Measurements from ENCODE around the gene MGST2.

MGST2 gene

GRCh38 chr4:139668658-139669201 lies 3.1 kb downstream of the MGST2 start:
- H3K9me3 ChIP-seq: no peaks in the 10 kb centered on the region
- no peak overlapping the region for H3K4me3 ChIP-seq
- H3K4me1 ChIP-seq: peaks cover 26% of the 10 kb centered on the region
- in situ Hi-C loops (cut with MboI; ENCODE audit: low sequenced_read_pairs): no loop called here
- no peak for DNase-seq (ENCODE audit: low spot score in 2 of 2)
- no peaks in the 10 kb centered on the region for H3K27me3 ChIP-seq (ENCODE audit: low read depth)
- H3K36me3 ChIP-seq (replicated peaks): no peaks in the 10 kb centered on the region

- Histone ChIP-seq H3K36me3 (replicated peaks) (no peaks in the 10 kb centered on the region), H3K27me3 (ENCODE audit: low read depth) (no peaks in the 10 kb centered on the region), H3K4me3 (no peak overlapping the region), H3K9me3 (no peaks in the 10 kb centered on the region), H3K4me1 (peaks cover 26% of the 10 kb centered on the region)
- DNase-seq (ENCODE audit: low spot score in 2 of 2): no peak
- in situ Hi-C loops (cut with MboI; ENCODE audit: low sequenced_read_pairs): no loop called here
Measured at GRCh38 chr4:139669335-139669734, 3.7 kb downstream of the MGST2 start.

GRCh38 chr4:139669890-139670289 lies 4.3 kb downstream of the MGST2 start:
- no peak for DNase-seq (ENCODE audit: low spot score in 2 of 2)
- Histone ChIP-seq H3K36me3 (replicated peaks) (no peaks in the 10 kb centered on the region), H3K27me3 (ENCODE audit: low read depth) (no peaks in the 10 kb centered on the region), H3K4me1 (peaks cover 26% of the 10 kb centered on the region), H3K9me3 (no peaks in the 10 kb centered on the region), H3K4me3 (no peak overlapping the region)
- in situ Hi-C loops (cut with MboI; ENCODE audit: low sequenced_read_pairs): no loop called here

- H3K4me3 ChIP-seq: no peak overlapping the region
- in situ Hi-C loops (cut with MboI; ENCODE audit: low sequenced_read_pairs): no loop called here
- no peak for DNase-seq (ENCODE audit: low spot score in 2 of 2)
- H3K4me1 ChIP-seq: peaks cover 20% of the 10 kb centered on the region
- H3K36me3 ChIP-seq (replicated peaks): no peaks in the 10 kb centered on the region
- H3K27me3 ChIP-seq (ENCODE audit: low read depth): no peaks in the 10 kb centered on the region
- no peaks in the 10 kb centered on the region for H3K9me3 ChIP-seq
Measured at GRCh38 chr4:139670775-139671174, 5.2 kb downstream of the MGST2 start.

DNA sequence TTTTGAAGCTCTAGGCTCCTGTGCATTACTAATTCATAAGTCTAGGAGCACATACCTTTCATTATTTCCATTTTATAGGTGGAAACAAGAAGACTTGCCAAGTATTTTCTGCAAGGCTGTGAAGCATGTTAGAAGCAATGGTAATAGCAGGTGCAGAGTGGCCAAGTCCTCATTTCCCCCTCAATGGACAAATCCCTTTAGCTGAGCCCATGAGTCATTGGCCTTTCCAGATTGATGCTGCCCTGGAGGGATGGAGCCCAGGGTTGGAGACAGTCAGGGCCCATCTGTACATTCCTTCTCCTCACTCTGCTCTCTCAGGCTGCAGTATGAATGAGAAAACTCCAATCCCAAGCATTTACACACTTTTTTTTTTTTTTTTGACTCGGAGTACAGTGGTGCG lies 6.6 kb downstream of the MGST2 start:
- peaks cover 6% of the 10 kb centered on the region for H3K4me1 ChIP-seq
- no peaks in the 10 kb centered on the region for H3K27me3 ChIP-seq (ENCODE audit: low read depth)
- no peaks in the 10 kb centered on the region for H3K36me3 ChIP-seq (replicated peaks)
- no peak for DNase-seq (ENCODE audit: low spot score in 2 of 2)
- no peaks in the 10 kb centered on the region for H3K9me3 ChIP-seq
- in situ Hi-C loops (cut with MboI; ENCODE audit: low sequenced_read_pairs): no loop called here
- no peak overlapping the region for H3K4me3 ChIP-seq

- Histone ChIP-seq H3K27me3 (ENCODE audit: low read depth) (no peaks in the 10 kb centered on the region), H3K4me3 (no peak overlapping the region), H3K9me3 (no peaks in the 10 kb centered on the region), H3K4me1 (peaks cover 3% of the 10 kb centered on the region), H3K36me3 (replicated peaks) (no peaks in the 10 kb centered on the region)
- in situ Hi-C loops (cut with MboI; ENCODE audit: low sequenced_read_pairs): no loop called here
- DNase-seq (ENCODE audit: low spot score in 2 of 2): no peak
Measured at GRCh38 chr4:139672732-139673131, 7.1 kb downstream of the MGST2 start.

GRCh38 chr4:139674875-139675550 lies 9.4 kb downstream of the MGST2 start:
- in situ Hi-C loops (cut with MboI; ENCODE audit: low sequenced_read_pairs): no loop called here
- Histone ChIP-seq H3K36me3 (replicated peaks) (no peaks in the 10 kb centered on the region), H3K9me3 (no peaks in the 10 kb centered on the region), H3K4me1 (no peaks in the 10 kb centered on the region), H3K4me3 (no peak overlapping the region), H3K27me3 (ENCODE audit: low read depth) (no peaks in the 10 kb centered on the region)
- DNase-seq (ENCODE audit: low spot score in 2 of 2): no peak

- Histone ChIP-seq H3K4me3 (no peak overlapping the region), H3K36me3 (replicated peaks) (no peaks in the 10 kb centered on the region), H3K27me3 (ENCODE audit: low read depth) (no peaks in the 10 kb centered on the region), H3K4me1 (no peaks in the 10 kb centered on the region), H3K9me3 (no peaks in the 10 kb centered on the region)
- in situ Hi-C loops (cut with MboI; ENCODE audit: low sequenced_read_pairs): no loop called here
- no peak for DNase-seq (ENCODE audit: low spot score in 2 of 2)
Measured at GRCh38 chr4:139675651-139676050, 10.0 kb downstream of the MGST2 start.

DNA sequence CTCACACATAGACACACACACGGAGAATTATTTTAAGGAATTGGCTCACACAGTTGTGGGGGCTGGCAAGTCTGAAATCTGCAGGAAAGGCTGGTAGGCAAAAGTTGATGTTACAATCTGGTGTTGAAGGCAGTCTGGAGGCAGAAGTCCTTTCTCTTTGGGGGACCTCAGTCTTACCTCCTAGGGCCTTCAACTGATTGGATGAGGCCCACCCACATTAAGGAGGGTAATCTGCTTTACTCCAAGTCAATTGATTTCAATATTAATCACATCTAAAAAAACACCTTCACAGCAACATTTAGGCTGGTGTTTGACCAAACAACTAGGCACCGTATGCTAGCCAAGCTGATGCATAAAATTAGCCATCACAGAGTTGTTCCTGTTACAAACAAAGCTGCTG lies 10.7 kb downstream of the MGST2 start:
- Histone ChIP-seq H3K4me3 (no peak overlapping the region), H3K4me1 (no peaks in the 10 kb centered on the region), H3K27me3 (ENCODE audit: low read depth) (no peaks in the 10 kb centered on the region), H3K9me3 (no peaks in the 10 kb centered on the region), H3K36me3 (replicated peaks) (no peaks in the 10 kb centered on the region)
- in situ Hi-C loops (cut with MboI; ENCODE audit: low sequenced_read_pairs): no loop called here
- no peak for DNase-seq (ENCODE audit: low spot score in 2 of 2)

- Histone ChIP-seq H3K4me3 (no peak overlapping the region), H3K27me3 (ENCODE audit: low read depth) (no peaks in the 10 kb centered on the region), H3K9me3 (no peaks in the 10 kb centered on the region), H3K36me3 (replicated peaks) (no peaks in the 10 kb centered on the region), H3K4me1 (no peaks in the 10 kb centered on the region)
- in situ Hi-C loops (cut with MboI; ENCODE audit: low sequenced_read_pairs): no loop called here
- no peak for DNase-seq (ENCODE audit: low spot score in 2 of 2)
Measured at GRCh38 chr4:139676913-139677585, 11.4 kb downstream of the MGST2 start.

DNA sequence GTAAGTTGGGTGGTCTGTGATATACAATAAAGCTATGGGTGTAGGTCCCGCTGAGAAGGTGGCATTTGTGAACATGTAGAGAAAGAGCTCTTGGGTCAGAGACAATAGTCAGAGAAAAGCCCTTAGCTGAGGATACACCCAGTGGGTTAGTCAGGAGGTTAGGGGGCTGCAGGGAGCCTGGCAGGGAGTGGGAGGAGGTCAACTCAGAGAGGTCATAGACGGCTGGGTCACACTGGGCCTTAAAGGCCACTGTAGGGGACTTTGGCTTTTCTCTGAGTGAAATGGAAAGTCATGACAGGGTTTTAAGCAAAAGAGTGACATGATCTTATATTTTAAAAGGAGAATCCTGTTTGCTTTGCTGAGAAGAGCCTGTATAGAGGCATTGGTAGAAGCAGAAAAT lies 16.7 kb downstream of the MGST2 start:
- in situ Hi-C loops (cut with MboI; ENCODE audit: low sequenced_read_pairs): no loop called here
- no peak overlapping the region for H3K4me3 ChIP-seq

GRCh38 chr4:139682741-139683151 lies 17.1 kb downstream of the MGST2 start:
- DNase-seq (ENCODE audit: low spot score in 2 of 2): no peak
- in situ Hi-C loops (cut with MboI; ENCODE audit: low sequenced_read_pairs): no loop called here
- H3K27me3 ChIP-seq (ENCODE audit: low read depth): no peaks in the 10 kb centered on the region
- H3K4me3 ChIP-seq: no peak overlapping the region
- H3K4me1 ChIP-seq: no peaks in the 10 kb centered on the region
- no peaks in the 10 kb centered on the region; the same call in 1 of the 2 replicates for H3K36me3 ChIP-seq (replicated peaks)
- peaks cover 2% of the 10 kb centered on the region; the same call in 1 of the 2 replicates for H3K9me3 ChIP-seq

More for the DNA sequence above, 16.7 kb downstream of the MGST2 start:
- Histone ChIP-seq H3K36me3 (replicated peaks) (no peaks in the 10 kb centered on the region; the same call in 1 of the 2 replicates), H3K27me3 (ENCODE audit: low read depth) (no peaks in the 10 kb centered on the region), H3K9me3 (peaks cover 2% of the 10 kb centered on the region; the same call in 1 of the 2 replicates), H3K4me1 (no peaks in the 10 kb centered on the region)
- DNase-seq (ENCODE audit: low spot score in 2 of 2): no peak

- in situ Hi-C loops (cut with MboI; ENCODE audit: low sequenced_read_pairs): no loop called here
- Histone ChIP-seq H3K27me3 (ENCODE audit: low read depth) (no peaks in the 10 kb centered on the region), H3K4me3 (no peak overlapping the region), H3K36me3 (replicated peaks) (no peaks in the 10 kb centered on the region; the same call in 1 of the 2 replicates), H3K9me3 (peaks cover 2% of the 10 kb centered on the region; the same call in 1 of the 2 replicates), H3K4me1 (no peaks in the 10 kb centered on the region)
- DNase-seq (ENCODE audit: low spot score in 2 of 2): no peak
Measured at GRCh38 chr4:139684351-139684750, 18.7 kb downstream of the MGST2 start.

- Histone ChIP-seq H3K4me3 (no peak overlapping the region), H3K4me1 (no peaks in the 10 kb centered on the region), H3K36me3 (replicated peaks) (no peaks in the 10 kb centered on the region; the same call in 1 of the 2 replicates), H3K27me3 (ENCODE audit: low read depth) (no peaks in the 10 kb centered on the region), H3K9me3 (peaks cover 2% of the 10 kb centered on the region; the same call in 1 of the 2 replicates)
- DNase-seq (ENCODE audit: low spot score in 2 of 2): no peak
- in situ Hi-C loops (cut with MboI; ENCODE audit: low sequenced_read_pairs): no loop called here
Measured at GRCh38 chr4:139685180-139685579, 19.6 kb downstream of the MGST2 start.

Measured in HAP-1 (cell line).